Activated CD8-positive, alpha-beta T cell treated with anti-CD3 and anti-CD28 coated beads, Interleukin-2, amount 10 ng/mL, durations not matched to agents 7 days and 5 days (primary cell): ENCODE measurements around the gene HSPA13. TPM values are rescaled to one million over a fixed set of nuclear protein-coding genes. Genes with fewer than 3 reads are reported as not detected.
"Not testable (repeated sequence)": the region's sequence is repeated elsewhere in the genome, so short reads cannot be mapped to it uniquely, and the experiment has no call there.

Experiments
- ATAC-seq: fragments of 150-1000 bp; cut with Tn5 transposase; one replicate; pipeline ENCODE4 v1.10.0; 2021; ENCODE audit warnings: moderate library complexity
- CTCF ChIA-PET: fragments of 350-600 bp; sonication (Branson Sonifier 250); formaldehyde crosslinking; loops from one replicate; lab custom pipeline; 2021; ENCODE audit warnings: antibody characterized with exemption; lab: Charles Lee
- POLR2A ChIA-PET: fragments of 350-600 bp; sonication (Branson Sonifier 250); formaldehyde crosslinking; loops from one replicate; lab custom pipeline; 2021; ENCODE audit warnings: antibody characterized with exemption; lab: Charles Lee
- DNase-seq: peaks from one replicate; pipeline ENCODE4 v3.0.0-alpha.2; 2020
- H3K27ac Mint-ChIP-seq: one replicate; pipeline ENCODE4 v1.8.0; 2021; ENCODE audit warnings: mild to moderate bottlenecking, mixed read lengths
- H3K27me3 Mint-ChIP-seq: one replicate; pipeline ENCODE4 v1.8.0; 2021; ENCODE audit warnings: low read depth, mixed read lengths
- H3K36me3 Mint-ChIP-seq: one replicate; pipeline ENCODE4 v1.8.0; 2021; ENCODE audit warnings: low read depth, mixed read lengths
- H3K4me1 Mint-ChIP-seq: one replicate; pipeline ENCODE4 v1.8.0; 2021; ENCODE audit warnings: low read depth, mixed read lengths
- H3K4me3 Mint-ChIP-seq: one replicate; pipeline ENCODE4 v1.8.0; 2021; ENCODE audit warnings: mild to moderate bottlenecking, mixed read lengths
- H3K9me3 Mint-ChIP-seq: one replicate; pipeline ENCODE4 v1.8.0; 2022; ENCODE audit warnings: mixed read lengths; ENCODE audit not compliant: insufficient read depth
- total RNA-seq, 2 experiments: library from RNA; stranded (reverse); gene quantifications; one replicate each; pipeline ENCODE4 v1.2.3, GENCODE V29; 2021

The HSPA13 gene
- total RNA-seq, 2 experiments from 2014 or later = 26.0 to 30.4 TPM

GRCh38 chr21:14376854-14377253, 6.1 kb downstream of the HSPA13 start:
- H3K9me3 Mint-ChIP-seq = no peaks in the 10 kb centered on the region
- ChIA-PET CTCF (no interaction called here), POLR2A (no interaction called here)
- no peak for DNase-seq
- peaks cover 51% of the 10 kb centered on the region for H3K36me3 Mint-ChIP-seq
- ATAC-seq = no peak
- no peaks in the 10 kb centered on the region for H3K27me3 Mint-ChIP-seq
- H3K27ac Mint-ChIP-seq = no peak overlapping the region
- H3K4me3 Mint-ChIP-seq = no peak overlapping the region
- peaks cover 34% of the 10 kb centered on the region for H3K4me1 Mint-ChIP-seq

GRCh38 chr21:14366998-14367397, 15.9 kb downstream of the HSPA13 start:
- Mint-ChIP-seq H3K27me3 (peaks cover 4% of the 10 kb centered on the region), H3K9me3 (no peaks in the 10 kb centered on the region), H3K4me1 (no peaks in the 10 kb centered on the region), H3K4me3 (no peak overlapping the region), H3K36me3 (peaks cover 5% of the 10 kb centered on the region), H3K27ac (no peak overlapping the region)
- no peak for DNase-seq
- ChIA-PET POLR2A (no interaction called here), CTCF (no interaction called here)
- no peak for ATAC-seq

- H3K27me3 Mint-ChIP-seq = peaks cover 10% of the 10 kb centered on the region
- ATAC-seq (no peak), DNase-seq (no peak)
- H3K36me3 Mint-ChIP-seq = no peaks in the 10 kb centered on the region
- ChIA-PET POLR2A (no interaction called here), CTCF (no interaction called here)
- H3K9me3 Mint-ChIP-seq = no peaks in the 10 kb centered on the region
- no peak overlapping the region for H3K4me3 Mint-ChIP-seq
- no peaks in the 10 kb centered on the region for H3K4me1 Mint-ChIP-seq
- no peak overlapping the region for H3K27ac Mint-ChIP-seq
Observed at GRCh38 chr21:14361958-14362357, 21.0 kb downstream of the HSPA13 start.

- Mint-ChIP-seq H3K9me3 (no peaks in the 10 kb centered on the region), H3K4me1 (no peaks in the 10 kb centered on the region), H3K4me3 (no peak overlapping the region), H3K36me3 (no peaks in the 10 kb centered on the region), H3K27ac (no peak overlapping the region), H3K27me3 (peaks cover 14% of the 10 kb centered on the region)
- DNase-seq (no peak), ATAC-seq (no peak)
- CTCF ChIA-PET = no interaction called here
- POLR2A ChIA-PET = no interaction called here
Observed at GRCh38 chr21:14358775-14359174, 24.2 kb downstream of the HSPA13 start.

- ATAC-seq (no peak), DNase-seq (no peak)
- Mint-ChIP-seq H3K4me1 (no peaks in the 10 kb centered on the region), H3K27ac (no peak overlapping the region), H3K4me3 (no peak overlapping the region), H3K36me3 (no peaks in the 10 kb centered on the region), H3K9me3 (no peaks in the 10 kb centered on the region), H3K27me3 (peaks cover 16% of the 10 kb centered on the region)
- ChIA-PET POLR2A (no interaction called here), CTCF (no interaction called here)
Observed at GRCh38 chr21:14356746-14357145, 26.2 kb downstream of the HSPA13 start.

- no peaks in the 10 kb centered on the region for H3K4me1 Mint-ChIP-seq
- ChIA-PET CTCF (no interaction called here), POLR2A (no interaction called here)
- H3K27me3 Mint-ChIP-seq = peaks cover 19% of the 10 kb centered on the region
- DNase-seq = no peak
- H3K36me3 Mint-ChIP-seq = no peaks in the 10 kb centered on the region
- H3K4me3 Mint-ChIP-seq = no peak overlapping the region
- H3K27ac Mint-ChIP-seq = no peak overlapping the region
- H3K9me3 Mint-ChIP-seq = no peaks in the 10 kb centered on the region
- no peak for ATAC-seq
Observed at GRCh38 chr21:14354515-14354914, 28.4 kb downstream of the HSPA13 start.

GRCh38 chr21:14353726-14354125, 29.2 kb downstream of the HSPA13 start:
- ChIA-PET POLR2A (no interaction called here), CTCF (no interaction called here)
- no peak overlapping the region for H3K4me3 Mint-ChIP-seq
- H3K27ac Mint-ChIP-seq = no peak overlapping the region
- H3K9me3 Mint-ChIP-seq = no peaks in the 10 kb centered on the region
- DNase-seq (no peak), ATAC-seq (no peak)
- H3K36me3 Mint-ChIP-seq = no peaks in the 10 kb centered on the region
- peaks cover 15% of the 10 kb centered on the region for H3K27me3 Mint-ChIP-seq
- no peaks in the 10 kb centered on the region for H3K4me1 Mint-ChIP-seq

- no peak overlapping the region for H3K4me3 Mint-ChIP-seq
- H3K36me3 Mint-ChIP-seq = no peaks in the 10 kb centered on the region
- ChIA-PET POLR2A (no interaction called here), CTCF (no interaction called here)
- H3K27ac Mint-ChIP-seq = no peak overlapping the region
- no peak for DNase-seq
- H3K27me3 Mint-ChIP-seq = peaks cover 18% of the 10 kb centered on the region
- no peaks in the 10 kb centered on the region for H3K9me3 Mint-ChIP-seq
- ATAC-seq = no peak
- H3K4me1 Mint-ChIP-seq = no peaks in the 10 kb centered on the region
Observed at GRCh38 chr21:14353231-14353630, 29.7 kb downstream of the HSPA13 start.

- CTCF ChIA-PET, H3K27ac Mint-ChIP-seq: not testable (repeated sequence)
Observed at GRCh38 chr21:14327346-14327745, 55.6 kb downstream of the HSPA13 start.

GRCh38 chr21:14325595-14325994, 57.4 kb downstream of the HSPA13 start:
- no peak for ATAC-seq
- no peaks in the 10 kb centered on the region for H3K4me1 Mint-ChIP-seq
- no peaks in the 10 kb centered on the region for H3K9me3 Mint-ChIP-seq
- no peak overlapping the region for H3K4me3 Mint-ChIP-seq
- CTCF ChIA-PET = no interaction called here
- H3K27ac Mint-ChIP-seq = no peak overlapping the region
- POLR2A ChIA-PET = no interaction called here
- peaks cover 7% of the 10 kb centered on the region for H3K27me3 Mint-ChIP-seq
- H3K36me3 Mint-ChIP-seq = no peaks in the 10 kb centered on the region
- DNase-seq = no peak

More at GRCh38 chr21:14327346-14327745, 55.6 kb downstream of the HSPA13 start:
- H3K36me3 Mint-ChIP-seq, ATAC-seq, H3K27me3 Mint-ChIP-seq, H3K4me3 Mint-ChIP-seq, H3K9me3 Mint-ChIP-seq, DNase-seq, POLR2A ChIA-PET, H3K4me1 Mint-ChIP-seq: not testable (repeated sequence)

Other genes with a start within 250 kb of the HSPA13 start
- not detected for gene LIPI, start 172.2 kb downstream of the HSPA13 start, total RNA-seq
- gene RBM11, start 167.0 kb downstream of the HSPA13 start, total RNA-seq = under 1 TPM; 0.34 to 0.50 TPM
- 100 to 1,000 TPM; 103 to 104 TPM for gene SAMSN1, start 163.2 kb upstream of the HSPA13 start, total RNA-seq